ENCODE results near the gene NEDD9.

DNA sequence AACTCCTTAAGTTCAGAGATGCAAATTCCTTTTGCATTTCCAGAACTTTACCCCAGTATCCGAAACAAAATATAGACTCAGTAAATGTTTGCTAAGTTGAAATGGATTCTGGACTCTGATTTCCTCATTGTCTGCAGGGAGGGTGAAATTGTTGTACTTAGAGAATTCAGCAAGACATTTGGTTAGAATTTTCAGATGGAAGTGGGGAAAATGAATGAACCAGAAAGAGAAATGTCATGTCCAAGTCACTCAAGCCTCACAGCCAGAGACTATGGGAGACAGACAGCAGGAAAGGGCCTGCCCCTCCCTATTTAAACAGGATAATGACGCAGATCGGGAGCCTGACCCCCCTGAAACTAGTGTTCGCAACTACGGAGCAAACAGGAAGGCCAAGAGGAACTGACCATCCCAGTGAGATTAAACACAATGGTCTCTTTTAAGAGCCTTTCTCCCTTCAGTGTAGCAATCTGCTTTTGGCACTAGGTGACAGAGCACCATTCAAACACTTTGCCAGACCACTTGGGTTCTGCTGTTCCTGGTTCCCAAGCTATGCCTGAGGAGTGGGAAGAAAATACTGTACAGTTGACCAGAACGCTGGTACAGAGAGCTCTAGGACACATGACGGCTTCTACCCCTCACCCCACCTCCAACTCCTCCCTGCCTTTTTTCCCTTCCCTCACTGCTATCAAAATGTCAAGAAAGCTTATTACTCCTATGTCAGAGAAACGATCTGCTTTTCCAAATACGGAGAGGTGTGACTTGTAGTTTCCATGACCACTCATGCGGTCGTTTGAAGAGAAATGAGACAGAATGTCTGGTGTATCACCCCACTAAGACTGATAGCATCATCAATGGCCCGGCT lies 13.7 kb downstream of the NEDD9 start:
- TF ChIP-seq, protein P1, sequence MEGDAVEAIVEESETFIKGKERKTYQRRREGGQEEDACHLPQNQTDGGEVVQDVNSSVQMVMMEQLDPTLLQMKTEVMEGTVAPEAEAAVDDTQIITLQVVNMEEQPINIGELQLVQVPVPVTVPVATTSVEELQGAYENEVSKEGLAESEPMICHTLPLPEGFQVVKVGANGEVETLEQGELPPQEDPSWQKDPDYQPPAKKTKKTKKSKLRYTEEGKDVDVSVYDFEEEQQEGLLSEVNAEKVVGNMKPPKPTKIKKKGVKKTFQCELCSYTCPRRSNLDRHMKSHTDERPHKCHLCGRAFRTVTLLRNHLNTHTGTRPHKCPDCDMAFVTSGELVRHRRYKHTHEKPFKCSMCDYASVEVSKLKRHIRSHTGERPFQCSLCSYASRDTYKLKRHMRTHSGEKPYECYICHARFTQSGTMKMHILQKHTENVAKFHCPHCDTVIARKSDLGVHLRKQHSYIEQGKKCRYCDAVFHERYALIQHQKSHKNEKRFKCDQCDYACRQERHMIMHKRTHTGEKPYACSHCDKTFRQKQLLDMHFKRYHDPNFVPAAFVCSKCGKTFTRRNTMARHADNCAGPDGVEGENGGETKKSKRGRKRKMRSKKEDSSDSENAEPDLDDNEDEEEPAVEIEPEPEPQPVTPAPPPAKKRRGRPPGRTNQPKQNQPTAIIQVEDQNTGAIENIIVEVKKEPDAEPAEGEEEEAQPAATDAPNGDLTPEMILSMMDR (conservative IDR thresholded peaks at IDR 0.05), result no peak
- TF ChIP-seq ZFX (IDR thresholded peaks at IDR 0.05), result no peak
